ENCODE results near the gene SMNDC1.

DNA sequence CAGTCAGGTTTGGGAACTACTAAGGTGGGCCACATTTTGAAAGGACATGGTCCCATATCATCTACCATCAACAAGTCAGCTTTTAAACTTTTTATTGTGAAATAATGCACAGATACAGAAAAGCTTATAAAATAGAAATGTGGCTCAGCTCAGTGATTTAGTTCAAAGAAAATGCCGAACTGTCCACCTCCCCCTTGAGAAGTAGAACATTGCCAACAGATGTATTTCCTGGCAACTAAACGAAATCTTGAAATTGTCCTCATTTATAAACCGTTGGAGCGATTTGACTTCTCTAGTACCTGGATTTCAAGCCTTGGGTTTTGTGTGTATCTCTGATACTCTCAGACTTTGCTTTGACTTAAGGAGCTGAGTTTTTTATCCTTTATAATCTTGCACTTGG is 32.7 kb upstream of the SMNDC1 start:
- TF ChIP-seq CTCF (conservative IDR thresholded peaks at IDR 0.05; ENCODE audit: low read depth, low read length) (no peak), EZH2 (IDR thresholded peaks at IDR 0.05; ENCODE audit: borderline replicate concordance, low read depth, low read length, poor library complexity, severe bottlenecking) (no peak)

Data from A673 (cell line).